ENCODE measurements around the gene CCNG1.
"Not testable (repeated sequence)": the region's sequence is repeated elsewhere in the genome, so short reads cannot be mapped to it uniquely, and the experiment has no call there.

Gene CCNG1

DNA sequence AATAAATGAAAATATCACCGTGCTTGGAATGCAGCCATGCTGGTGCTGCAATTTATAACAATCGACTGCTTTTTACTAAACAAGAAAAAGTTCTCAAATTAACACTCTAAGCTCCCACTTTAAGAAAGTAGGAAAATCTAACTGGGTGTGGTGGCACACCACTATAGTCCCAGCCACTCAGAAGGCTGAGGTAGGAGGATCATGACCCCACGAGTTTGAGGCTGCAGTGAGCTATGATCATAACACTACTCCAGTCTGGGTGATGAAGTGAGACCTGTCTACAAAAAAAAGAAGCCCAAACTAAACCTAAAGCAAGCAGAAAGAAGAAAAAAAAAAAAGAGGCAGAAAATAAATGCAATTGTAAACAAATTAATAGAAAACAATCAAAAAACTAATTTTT lies 10.5 kb downstream of the CCNG1 start:
- no peak overlapping the region for H3K4me2 ChIP-seq (ENCODE audit: low read length)
- H3K27me3 ChIP-seq (ENCODE audit: control insufficient read depth, insufficient read depth, low read length), result no peaks in the 10 kb centered on the region
- no peaks in the 10 kb centered on the region for H3K9me3 ChIP-seq (ENCODE audit: control insufficient read depth, low read length)
- H3K36me3 ChIP-seq (ENCODE audit: control insufficient read depth, insufficient read depth, low read length), result no peaks in the 10 kb centered on the region
- no peak for TF ChIP-seq CTCF (IDR thresholded peaks at IDR 0.05)
- no peak overlapping the region for H2AFZ ChIP-seq
- H3K79me2 ChIP-seq, result no peaks in the 10 kb centered on the region
- no peak overlapping the region for H3K9ac ChIP-seq
- no peak overlapping the region for H3K4me3 ChIP-seq (ENCODE audit: low read depth, low read length)
- H3K4me1 ChIP-seq, result peaks cover 4% of the 10 kb centered on the region
- H3K27ac ChIP-seq, result no peak overlapping the region

- H3K27ac ChIP-seq, result no peak overlapping the region
- H2AFZ ChIP-seq, result no peak overlapping the region
- no peaks in the 10 kb centered on the region for H3K9me3 ChIP-seq (ENCODE audit: control insufficient read depth, low read length)
- H3K4me1 ChIP-seq, result peaks cover 4% of the 10 kb centered on the region
- H3K36me3 ChIP-seq (ENCODE audit: control insufficient read depth, insufficient read depth, low read length), result no peaks in the 10 kb centered on the region
- TF ChIP-seq CTCF (IDR thresholded peaks at IDR 0.05), result no peak
- no peak overlapping the region for H3K9ac ChIP-seq
- H3K79me2 ChIP-seq, result no peaks in the 10 kb centered on the region
- no peaks in the 10 kb centered on the region for H3K27me3 ChIP-seq (ENCODE audit: control insufficient read depth, insufficient read depth, low read length)
- H3K4me2 ChIP-seq (ENCODE audit: low read length), result no peak overlapping the region
- no peak overlapping the region for H3K4me3 ChIP-seq (ENCODE audit: low read depth, low read length)
These were observed 11.1 kb downstream of the CCNG1 start for GRCh38 chr5:163448491-163448890.

DNA sequence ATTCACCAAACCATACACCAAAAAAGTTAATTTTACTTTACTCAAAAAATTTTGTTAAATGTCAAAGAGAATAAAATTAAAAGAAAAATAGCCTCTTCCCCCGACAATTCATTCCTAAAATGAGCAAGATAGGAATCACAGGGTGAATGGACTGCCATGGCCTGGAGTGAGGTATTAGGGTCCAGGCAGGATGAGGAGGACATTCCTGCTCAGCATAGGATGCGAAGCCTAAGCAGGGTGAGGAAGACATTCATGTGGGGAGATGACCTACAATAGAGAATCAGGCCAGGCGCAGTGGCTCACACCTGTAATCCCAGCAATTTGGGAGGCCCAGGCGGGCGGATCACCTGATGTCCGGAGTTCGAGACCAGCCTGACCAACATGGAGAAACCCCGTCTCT lies 14.1 kb downstream of the CCNG1 start:
- Histone ChIP-seq H3K4me2 (ENCODE audit: low read length) (no peak overlapping the region), H2AFZ (no peak overlapping the region), H3K79me2 (no peaks in the 10 kb centered on the region), H3K4me3 (ENCODE audit: low read depth, low read length) (no peak overlapping the region), H3K27me3 (ENCODE audit: control insufficient read depth, insufficient read depth, low read length) (no peaks in the 10 kb centered on the region), H3K36me3 (ENCODE audit: control insufficient read depth, insufficient read depth, low read length) (no peaks in the 10 kb centered on the region), H3K27ac (no peak overlapping the region), H3K4me1 (no peaks in the 10 kb centered on the region), H3K9me3 (ENCODE audit: control insufficient read depth, low read length) (no peaks in the 10 kb centered on the region), H3K9ac (no peak overlapping the region)
- TF ChIP-seq CTCF (IDR thresholded peaks at IDR 0.05), result no peak

DNA sequence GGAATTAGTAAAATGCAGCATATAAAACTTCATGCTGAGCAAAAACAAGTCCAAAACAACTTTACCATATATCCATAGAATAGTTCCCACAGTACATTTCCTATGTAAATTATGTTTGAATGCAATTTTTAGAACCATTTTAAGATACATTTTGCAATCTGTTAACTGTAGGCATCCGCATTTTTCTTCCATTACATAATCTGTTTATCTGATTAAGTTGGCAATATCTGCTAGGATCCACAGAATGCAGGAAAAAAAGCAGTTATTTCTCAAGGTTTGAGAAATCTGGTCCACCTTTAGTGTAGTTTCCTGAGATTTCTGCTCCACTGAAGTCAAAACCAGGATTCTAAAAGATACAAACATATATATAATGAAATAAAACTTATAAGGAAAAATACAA lies 16.3 kb downstream of the CCNG1 start:
- Histone ChIP-seq H3K27me3 (ENCODE audit: control insufficient read depth, insufficient read depth, low read length) (no peaks in the 10 kb centered on the region), H3K79me2 (no peaks in the 10 kb centered on the region), H3K27ac (no peak overlapping the region), H3K9ac (no peak overlapping the region), H3K9me3 (ENCODE audit: control insufficient read depth, low read length) (no peaks in the 10 kb centered on the region), H3K4me3 (ENCODE audit: low read depth, low read length) (no peak overlapping the region), H3K4me1 (peaks cover 1% of the 10 kb centered on the region), H3K4me2 (ENCODE audit: low read length) (no peak overlapping the region), H3K36me3 (ENCODE audit: control insufficient read depth, insufficient read depth, low read length) (no peaks in the 10 kb centered on the region), H2AFZ (no peak overlapping the region)
- TF ChIP-seq CTCF (IDR thresholded peaks at IDR 0.05), result no peak

GRCh38 chr5:163455406-163455805 lies 18.0 kb downstream of the CCNG1 start:
- not testable (repeated sequence) for H3K79me2 ChIP-seq; H3K4me1 ChIP-seq; H3K27ac ChIP-seq; H3K9ac ChIP-seq; H3K9me3 ChIP-seq (ENCODE audit: control insufficient read depth, low read length); H3K4me3 ChIP-seq (ENCODE audit: low read depth, low read length); H2AFZ ChIP-seq; H3K36me3 ChIP-seq (ENCODE audit: control insufficient read depth, insufficient read depth, low read length); H3K4me2 ChIP-seq (ENCODE audit: low read length); H3K27me3 ChIP-seq (ENCODE audit: control insufficient read depth, insufficient read depth, low read length)
